ENCODE data around the gene DYNLRB1.

GRCh38 chr20:34539756-34540155 lies 23.5 kb downstream of the DYNLRB1 start:
- TF ChIP-seq, protein P1, sequence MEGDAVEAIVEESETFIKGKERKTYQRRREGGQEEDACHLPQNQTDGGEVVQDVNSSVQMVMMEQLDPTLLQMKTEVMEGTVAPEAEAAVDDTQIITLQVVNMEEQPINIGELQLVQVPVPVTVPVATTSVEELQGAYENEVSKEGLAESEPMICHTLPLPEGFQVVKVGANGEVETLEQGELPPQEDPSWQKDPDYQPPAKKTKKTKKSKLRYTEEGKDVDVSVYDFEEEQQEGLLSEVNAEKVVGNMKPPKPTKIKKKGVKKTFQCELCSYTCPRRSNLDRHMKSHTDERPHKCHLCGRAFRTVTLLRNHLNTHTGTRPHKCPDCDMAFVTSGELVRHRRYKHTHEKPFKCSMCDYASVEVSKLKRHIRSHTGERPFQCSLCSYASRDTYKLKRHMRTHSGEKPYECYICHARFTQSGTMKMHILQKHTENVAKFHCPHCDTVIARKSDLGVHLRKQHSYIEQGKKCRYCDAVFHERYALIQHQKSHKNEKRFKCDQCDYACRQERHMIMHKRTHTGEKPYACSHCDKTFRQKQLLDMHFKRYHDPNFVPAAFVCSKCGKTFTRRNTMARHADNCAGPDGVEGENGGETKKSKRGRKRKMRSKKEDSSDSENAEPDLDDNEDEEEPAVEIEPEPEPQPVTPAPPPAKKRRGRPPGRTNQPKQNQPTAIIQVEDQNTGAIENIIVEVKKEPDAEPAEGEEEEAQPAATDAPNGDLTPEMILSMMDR (IDR thresholded peaks at IDR 0.05; ENCODE audit: low read depth, low read length, poor library complexity, severe bottlenecking) = no peak
- no peak for TF ChIP-seq EZH2phosphoT487 (IDR thresholded peaks at IDR 0.05; ENCODE audit: borderline replicate concordance, low read length)
